ENCODE results near the gene ZBTB22. TPM values are rescaled to one million over a fixed set of nuclear protein-coding genes. Genes with fewer than 3 reads are reported as not detected.

ZBTB22 gene
- total RNA-seq, 1 donor from 2014 or later = 5.7 TPM

DNA sequence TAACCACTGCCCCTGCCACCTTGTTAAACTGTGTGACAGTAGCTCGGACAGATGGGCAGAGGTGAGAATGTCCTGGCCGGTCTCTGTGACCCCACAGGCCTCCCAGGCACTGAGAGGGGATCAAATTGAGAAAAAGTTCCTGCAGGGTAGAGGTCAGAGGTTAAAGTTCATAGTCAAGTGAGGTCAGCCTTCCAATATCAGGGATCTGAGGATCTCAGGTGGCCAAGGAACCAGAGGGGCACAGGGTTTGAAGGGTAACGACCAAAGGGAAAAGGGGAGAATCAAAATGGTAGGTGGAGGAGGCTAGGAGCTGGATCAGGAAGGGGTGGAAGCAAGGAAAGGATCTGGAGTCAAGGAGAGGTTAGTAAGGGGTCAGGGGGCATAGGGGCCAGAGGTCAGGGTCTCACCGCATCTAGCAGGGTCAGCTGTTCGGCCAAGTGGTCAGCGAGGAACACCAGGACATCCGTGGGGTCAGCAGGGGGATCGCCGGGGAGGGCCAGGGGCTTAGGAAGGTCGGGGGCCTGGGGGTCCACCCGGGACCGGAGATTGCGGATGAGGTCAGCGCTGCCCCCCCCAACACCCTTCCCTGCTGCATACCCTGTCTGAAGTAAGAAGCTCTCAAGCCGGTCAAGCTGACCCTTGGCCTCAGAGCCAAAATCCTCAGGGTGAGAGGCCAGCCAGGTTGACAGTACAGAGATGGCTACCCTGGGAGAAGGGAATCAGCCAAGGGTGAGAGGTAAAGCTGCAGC lies 21.7 kb downstream of the ZBTB22 start:
- TF ChIP-seq EZH2 (IDR thresholded peaks at IDR 0.05) (no peak), EZH2phosphoT487 (IDR thresholded peaks at IDR 0.05) (no peak)
- H3K4me1 ChIP-seq = peaks cover 5% of the 10 kb centered on the region
- H3K4me3 ChIP-seq = no peak overlapping the region
- no peaks in the 10 kb centered on the region for H3K27me3 ChIP-seq
- H4K20me1 ChIP-seq (ENCODE audit: low read depth) = peaks cover 15% of the 10 kb centered on the region
- DNase-seq (ENCODE audit: low spot score) = no peak
- H3K27ac ChIP-seq = no peak overlapping the region
- H3F3A ChIP-seq (ENCODE audit: low read depth) = peaks cover 39% of the 10 kb centered on the region
- Mint-ChIP-seq H3K27ac (no peak overlapping the region), H3K36me3 (peaks cover 2% of the 10 kb centered on the region), H3K4me3 (peak overlapping the region; percentile 99), H3K4me1 (peaks cover 27% of the 10 kb centered on the region), H3K9me3 (no peaks in the 10 kb centered on the region), H3K27me3 (ENCODE audit: insufficient read depth, low read depth) (peaks cover 10% of the 10 kb centered on the region)
- no peak overlapping the region for H3K9ac ChIP-seq
- no peak overlapping the region for H2AFZ ChIP-seq (replicated peaks)
- no peak overlapping the region for H3K4me2 ChIP-seq
- peaks cover 20% of the 10 kb centered on the region for H3K79me2 ChIP-seq (ENCODE audit: low read depth)
- H3K36me3 ChIP-seq = no peaks in the 10 kb centered on the region
- H3K9me3 ChIP-seq (ENCODE audit: low read depth) = no peaks in the 10 kb centered on the region

DNA sequence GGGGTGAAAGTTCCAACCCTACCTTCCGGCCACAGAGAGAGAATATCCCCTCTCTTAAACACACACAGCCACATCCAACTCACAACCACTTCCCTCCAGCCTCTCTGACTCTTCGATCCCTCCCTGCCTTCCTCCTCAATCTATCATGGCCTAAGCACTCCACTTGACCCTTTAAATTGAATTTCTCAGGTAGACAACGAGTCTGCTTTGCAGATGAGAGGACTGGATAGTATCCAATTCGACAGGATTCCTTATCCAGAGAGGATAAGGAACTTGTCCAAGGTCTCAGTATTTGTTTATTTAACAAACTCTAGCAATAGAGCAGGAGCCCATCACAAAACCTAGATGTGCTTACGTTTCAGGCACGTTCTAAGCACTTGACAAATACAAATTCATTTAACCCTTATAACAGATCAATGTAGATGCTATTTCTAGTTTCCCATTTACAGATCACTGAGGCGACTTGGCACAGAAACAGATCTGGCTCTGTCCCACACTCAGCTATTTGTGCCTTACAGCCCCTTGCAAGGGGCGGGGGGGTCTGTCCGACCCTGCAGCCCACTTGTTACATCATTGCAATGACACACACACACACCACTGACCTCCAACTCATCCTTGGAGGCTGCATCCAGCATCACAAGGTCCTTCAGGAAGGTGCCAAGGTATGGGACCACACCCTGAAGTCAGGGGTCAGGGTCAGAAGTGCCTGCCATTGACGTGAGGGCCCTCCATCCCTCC lies 23.3 kb downstream of the ZBTB22 start:
- H3K9me3 ChIP-seq (ENCODE audit: low read depth) = no peaks in the 10 kb centered on the region
- no peaks in the 10 kb centered on the region for H3K9me3 Mint-ChIP-seq
- peaks cover 25% of the 10 kb centered on the region for H3F3A ChIP-seq (ENCODE audit: low read depth)
- peaks cover 9% of the 10 kb centered on the region for H3K4me1 ChIP-seq
- no peak overlapping the region for H3K4me2 ChIP-seq
- no peak for DNase-seq (ENCODE audit: low spot score)
- no peaks in the 10 kb centered on the region for H3K36me3 ChIP-seq
- no peak overlapping the region for H2AFZ ChIP-seq (replicated peaks)
- no peak overlapping the region for H3K27ac ChIP-seq
- no peaks in the 10 kb centered on the region for H3K36me3 Mint-ChIP-seq
- no peak overlapping the region for H3K4me3 ChIP-seq
- H3K4me3 Mint-ChIP-seq = peak overlapping the region; percentile 39
- H3K27me3 ChIP-seq = no peaks in the 10 kb centered on the region
- TF ChIP-seq EZH2 (IDR thresholded peaks at IDR 0.05) = no peak
- H3K27me3 Mint-ChIP-seq (ENCODE audit: insufficient read depth, low read depth) = peaks cover 5% of the 10 kb centered on the region
- H3K27ac Mint-ChIP-seq = no peak overlapping the region
- no peak overlapping the region for H3K9ac ChIP-seq
- H3K79me2 ChIP-seq (ENCODE audit: low read depth) = peaks cover 24% of the 10 kb centered on the region
- H4K20me1 ChIP-seq (ENCODE audit: low read depth) = peaks cover 4% of the 10 kb centered on the region
- peaks cover 29% of the 10 kb centered on the region for H3K4me1 Mint-ChIP-seq

DNA sequence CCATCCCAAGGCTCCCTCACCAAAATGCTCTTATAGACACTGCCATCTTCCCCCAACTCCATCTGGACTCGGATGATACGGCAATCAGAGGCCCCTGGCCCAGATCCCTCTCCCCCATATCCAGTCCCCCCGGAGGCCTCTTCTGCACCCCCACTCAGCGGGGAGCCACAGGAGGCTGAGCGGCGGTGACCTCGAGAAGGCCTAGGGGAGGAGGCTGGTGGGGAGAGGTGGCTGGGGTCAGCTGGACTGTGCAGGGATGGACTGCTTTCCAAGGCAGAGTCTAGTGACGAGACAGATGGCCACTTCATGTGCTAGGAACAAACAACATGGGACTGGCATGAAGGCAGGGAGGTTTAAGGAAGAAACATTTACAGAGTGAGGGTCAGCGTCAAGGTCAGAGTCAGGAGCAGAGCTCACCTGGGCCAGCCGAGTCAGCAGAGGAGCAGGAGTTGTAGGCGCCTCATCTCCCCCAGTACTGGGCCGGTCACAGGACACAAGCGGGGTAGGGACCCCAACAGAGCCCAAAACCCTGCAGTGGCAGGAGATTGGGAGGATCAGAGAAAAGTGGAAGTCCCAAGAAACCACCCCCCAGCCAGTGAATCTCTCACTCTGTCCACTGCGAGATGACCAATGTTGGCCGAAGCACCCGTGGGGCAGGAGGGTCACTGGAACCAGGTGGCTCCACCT lies 24.4 kb downstream of the ZBTB22 start:
- no peak overlapping the region for H3K27ac Mint-ChIP-seq
- H2AFZ ChIP-seq (replicated peaks) = no peak overlapping the region
- peaks cover 38% of the 10 kb centered on the region for H3K4me1 Mint-ChIP-seq
- H3K4me3 ChIP-seq = no peak overlapping the region
- H3K36me3 ChIP-seq = no peaks in the 10 kb centered on the region
- peaks cover 5% of the 10 kb centered on the region for H3K27me3 Mint-ChIP-seq (ENCODE audit: insufficient read depth, low read depth)
- H3K4me1 ChIP-seq = peaks cover 12% of the 10 kb centered on the region
- no peaks in the 10 kb centered on the region for H3K9me3 Mint-ChIP-seq
- peaks cover 4% of the 10 kb centered on the region for H4K20me1 ChIP-seq (ENCODE audit: low read depth)
- no peaks in the 10 kb centered on the region for H3K36me3 Mint-ChIP-seq
- no peaks in the 10 kb centered on the region for H3K9me3 ChIP-seq (ENCODE audit: low read depth)
- TF ChIP-seq EZH2phosphoT487 (IDR thresholded peaks at IDR 0.05) = no peak
- no peak for TF ChIP-seq EZH2 (IDR thresholded peaks at IDR 0.05)
- TF ChIP-seq CTCF (IDR thresholded peaks at IDR 0.05) = no peak
- H3K79me2 ChIP-seq (ENCODE audit: low read depth) = peaks cover 30% of the 10 kb centered on the region
- H3K27me3 ChIP-seq = no peaks in the 10 kb centered on the region
- DNase-seq (ENCODE audit: low spot score) = no peak
- no peak overlapping the region for H3K27ac ChIP-seq
- H3K4me2 ChIP-seq = no peak overlapping the region
- peak overlapping the region; percentile 31 for H3K4me3 Mint-ChIP-seq
- no peak overlapping the region for H3K9ac ChIP-seq
- peaks cover 18% of the 10 kb centered on the region for H3F3A ChIP-seq (ENCODE audit: low read depth)

DNA sequence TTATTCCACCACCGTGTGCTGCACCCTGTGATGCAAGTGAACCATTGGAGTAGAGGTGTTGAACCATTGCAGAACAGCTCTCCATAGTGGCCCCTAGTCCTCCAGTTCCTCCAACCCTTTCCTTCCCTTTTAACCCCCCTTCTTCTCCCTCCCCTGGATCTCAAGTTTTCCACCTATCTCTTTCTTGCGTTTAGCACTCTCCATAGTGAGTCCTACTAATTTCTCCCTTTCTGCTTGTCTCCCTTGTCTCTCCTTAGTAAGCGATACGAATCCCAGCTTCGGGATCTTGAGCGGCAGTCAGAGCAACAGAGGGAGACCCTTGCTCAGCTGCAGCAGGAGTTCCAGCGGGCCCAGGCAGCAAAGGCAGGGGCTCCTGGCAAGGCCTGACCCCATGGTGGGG lies 27.1 kb downstream of the ZBTB22 start:
- no peak overlapping the region for H3K27ac ChIP-seq
- H2AFZ ChIP-seq (replicated peaks) = no peak overlapping the region
- H3K9ac ChIP-seq = peak overlapping the region; percentile 69
- Mint-ChIP-seq H3K4me1 (peaks cover 31% of the 10 kb centered on the region), H3K36me3 (peaks cover 12% of the 10 kb centered on the region), H3K4me3 (peak overlapping the region; percentile 99), H3K9me3 (no peaks in the 10 kb centered on the region), H3K27ac (no peak overlapping the region), H3K27me3 (ENCODE audit: insufficient read depth, low read depth) (peaks cover 5% of the 10 kb centered on the region)
- no peak for TF ChIP-seq EZH2phosphoT487 (IDR thresholded peaks at IDR 0.05)
- no peak for TF ChIP-seq CTCF (IDR thresholded peaks at IDR 0.05)
- TF ChIP-seq EZH2 (IDR thresholded peaks at IDR 0.05) = no peak
- peaks cover 29% of the 10 kb centered on the region for H3K79me2 ChIP-seq (ENCODE audit: low read depth)
- peak overlapping the region; percentile 97 for H3K4me2 ChIP-seq
- H3K4me3 ChIP-seq = peak overlapping the region; percentile 85
- peaks cover 4% of the 10 kb centered on the region for H4K20me1 ChIP-seq (ENCODE audit: low read depth)
- H3K36me3 ChIP-seq = no peaks in the 10 kb centered on the region
- H3K27me3 ChIP-seq = no peaks in the 10 kb centered on the region
- no peaks in the 10 kb centered on the region for H3K9me3 ChIP-seq (ENCODE audit: low read depth)
- DNase-seq (ENCODE audit: low spot score) = no peak
- peaks cover 9% of the 10 kb centered on the region for H3K4me1 ChIP-seq
- H3F3A ChIP-seq (ENCODE audit: low read depth) = peaks cover 6% of the 10 kb centered on the region

Measured in neural progenitor cell (in vitro differentiated cells).